Heart left ventricle (tissue), 16 donors: Measurements from ENCODE around the gene EEF1AKMT3. TPM values are rescaled to one million over a fixed set of nuclear protein-coding genes. Genes with fewer than 3 reads are reported as not detected.

ENCODE experiments used
- ATAC-seq, 4 donors: fragments of 200-7000 bp; cut with Tn5 transposase; one replicate each; pipeline ENCODE4 v1.9.1; 2020 to 2022; ENCODE audit warnings: moderate library complexity in 4 of 4, mild to moderate bottlenecking in 3 of 4, moderate number of reproducible peaks in 1 of 4
- DNase-seq, 5 donors: peaks; one replicate each; pipeline ENCODE4 v3.0.0-alpha.2; 2020
- H3K27ac ChIP-seq, 12 donors: fragments of 200-600 bp; sonication (generic) in 4 of 12; one replicate each; pipeline versions ENCODE4 v1.5.0 to v1.8.0; 2016 to 2022; ENCODE audit warnings: mild to moderate bottlenecking in 2 of 12
- H3K27me3 ChIP-seq, 9 donors: fragments of 200-600 bp; sonication (generic) in 2 of 9; one replicate each; pipeline versions ENCODE4 v1.5.1 to v1.8.0; 2016 to 2022; ENCODE audit warnings: mild to moderate bottlenecking in 3 of 9
- H3K36me3 ChIP-seq, 9 donors: fragments of 200-600 bp; sonication (generic) in 2 of 9; one replicate each; pipeline versions ENCODE4 v1.5.0 to v1.8.0; 2018 to 2022; ENCODE audit warnings: mild to moderate bottlenecking in 2 of 9
- H3K4me1 ChIP-seq, 12 donors: fragments of 200-600 bp; sonication (generic) in 4 of 12; one replicate each; pipeline versions ENCODE4 v1.5.0 to v1.8.0; 2016 to 2022; ENCODE audit warnings: mild to moderate bottlenecking in 3 of 12
- H3K4me3 ChIP-seq, 12 donors: fragments of 200-600 bp; sonication (generic) in 4 of 12; one replicate each; pipeline versions ENCODE4 v1.5.0 to v1.8.0; 2017 to 2022; ENCODE audit warnings: mild to moderate bottlenecking in 9 of 12, moderate library complexity in 4 of 12
- H3K9me3 ChIP-seq, 12 donors: fragments of 200-600 bp; sonication (generic) in 4 of 12; one replicate each; pipeline versions ENCODE4 v1.5.0 to v1.8.0; 2016 to 2022; ENCODE audit warnings: mild to moderate bottlenecking in 1 of 12
- CTCF ChIP-seq, 12 donors: fragments of 200-600 bp; sonication (generic) in 4 of 12; IDR thresholded peaks; one replicate each; pipeline versions ENCODE4 v1.5.0 to v1.8.0; 2018 to 2022; ENCODE audit warnings: antibody characterized with exemption in 12 of 12, mild to moderate bottlenecking in 5 of 12
- POLR2A ChIP-seq, 2 donors: fragments of 450-650 bp; IDR thresholded peaks; one replicate each; pipeline ENCODE4 v1.6.1; 2017; ENCODE audit warnings: antibody characterized with exemption in 2 of 2, mild to moderate bottlenecking in 2 of 2, moderate library complexity in 2 of 2
- WGBS, 4 donors: extraction: QIAGEN DNeasy Blood & Tissue Kit in 2 of 4; methylation state at CpG; one replicate each; pipeline versions ENCODE4 v1.1.5 to v1.1.7; 2013 to 2018; 5-methylcytosine and 5-hydroxymethylcytosine counted together
- intact Hi-C, 10 donors: fragments of 100-400 bp; cut with DNase I; formaldehyde crosslinking; loops; one replicate each; pipeline versions ENCODE4 v1.11.1 to v1.14.2; 2022
- polyA plus RNA-seq, 2 donors: library from polyadenylated mRNA; stranded (reverse); fragments of 200-250 nt; gene quantifications; one replicate each; pipeline ENCODE4 v1.2.3, GENCODE V29; 2013
- total RNA-seq, 9 donors: library from RNA; depleted of rRNA in 2 of 9; stranded (reverse); fragments of >200 nt in 2 of 9; fragmentation: NEBNext Ultra II Directional in 3 of 9; extraction: Animal tissue kit (Norgen Biotek cat#: 25700) in 3 of 9; gene quantifications; one replicate each; pipeline versions ENCODE4 v1.1.0 to v1.2.4, GENCODE V29; 2016 to 2023
- donor health status: ischemic (EF 13 %, LVEDD 7.1; RV severe dilation, severe dysfunction).
- donor health status: healthy with polysubstance abuse.
- donor health status: DM: no; HTN: yes; CAD: no.
- donor health status: DM: no; HTN: no; CAD: no.
- donor health status: ischemic (EF 25% LVEDD 6.9; RV normal size, moderate dysfunction).
- donor health status: ischemic (EF 25% LVEDD 5.7; RV mildly dilated, moderate dysfunction).
- donor health status: healthy.
- donor health status: DM: yes; HTN: yes; CAD: no.
- donor health status: ischemic (EF 35%, LVEDD 5.7; RV mildly dilated, moderate dysfunction).
- donor health status: nonischemic (EF 11% LVEDD 7.7; RV severe dilation, severe dysfunction).
- donor health status: DM: yes; HTN: yes; CAD: no.
- donor health status: PGD.
- donor health status: ischemic (EF 29% LVEDD 5.4; RV normal size, mild dysfunction).
- donor health status: nonischemic (EF 23%, LVEDD 6.1; RV moderate dilation, normal function).

Gene EEF1AKMT3
- total and polyA plus RNA-seq, 11 donors: 0.84 to 4.5 (median 1.8) TPM

DNA sequence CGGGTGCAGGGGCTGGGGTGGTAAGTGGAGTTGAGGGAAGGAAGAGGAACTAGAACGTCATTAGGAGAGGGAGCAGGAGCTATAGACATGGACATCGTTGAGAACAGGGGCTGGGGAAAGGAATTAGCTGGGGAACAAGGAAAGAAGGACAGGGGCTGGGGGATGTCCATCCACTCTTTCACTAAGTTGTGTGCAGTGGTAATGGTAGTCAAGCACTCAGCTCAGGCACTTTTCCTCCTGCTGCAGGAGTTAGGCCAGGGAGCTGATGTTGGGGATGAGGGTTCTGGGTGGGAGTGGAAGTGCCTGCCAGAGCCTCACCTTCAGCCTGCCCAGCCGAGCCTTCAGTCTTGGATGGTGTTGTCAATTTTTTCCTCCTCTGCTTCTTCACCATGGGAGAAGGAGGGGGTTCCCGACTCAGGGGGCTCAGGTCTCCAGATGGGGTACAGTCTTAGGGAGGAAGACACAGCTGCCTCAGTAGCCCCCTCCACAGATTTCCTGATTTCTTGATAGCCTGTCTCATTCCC is 43.0 kb upstream of the EEF1AKMT3 start:
- 41 to 56% (median 46%) methylated on average over 5 of the region's 5 CpGs for WGBS, 4 donors
- DNase-seq: no peak
- intact Hi-C loops: no loop called here
- peaks cover 0 to 30% (median 6%) of the 10 kb centered on the region in 9 donors for H3K27me3 ChIP-seq
- H3K36me3 ChIP-seq: peaks cover 0 to 71% (median 0%) of the 10 kb centered on the region in 9 donors
- no peaks in the 10 kb centered on the region for H3K9me3 ChIP-seq
- TF ChIP-seq POLR2A (IDR thresholded peaks at IDR 0.05): no peak
- no peak for TF ChIP-seq CTCF (IDR thresholded peaks at IDR 0.05)
- no peak overlapping the region for H3K27ac ChIP-seq
- ATAC-seq: no peak
- peaks cover 0 to 29% (median 9%) of the 10 kb centered on the region in 12 donors for H3K4me1 ChIP-seq
- H3K4me3 ChIP-seq: no peak overlapping the region

DNA sequence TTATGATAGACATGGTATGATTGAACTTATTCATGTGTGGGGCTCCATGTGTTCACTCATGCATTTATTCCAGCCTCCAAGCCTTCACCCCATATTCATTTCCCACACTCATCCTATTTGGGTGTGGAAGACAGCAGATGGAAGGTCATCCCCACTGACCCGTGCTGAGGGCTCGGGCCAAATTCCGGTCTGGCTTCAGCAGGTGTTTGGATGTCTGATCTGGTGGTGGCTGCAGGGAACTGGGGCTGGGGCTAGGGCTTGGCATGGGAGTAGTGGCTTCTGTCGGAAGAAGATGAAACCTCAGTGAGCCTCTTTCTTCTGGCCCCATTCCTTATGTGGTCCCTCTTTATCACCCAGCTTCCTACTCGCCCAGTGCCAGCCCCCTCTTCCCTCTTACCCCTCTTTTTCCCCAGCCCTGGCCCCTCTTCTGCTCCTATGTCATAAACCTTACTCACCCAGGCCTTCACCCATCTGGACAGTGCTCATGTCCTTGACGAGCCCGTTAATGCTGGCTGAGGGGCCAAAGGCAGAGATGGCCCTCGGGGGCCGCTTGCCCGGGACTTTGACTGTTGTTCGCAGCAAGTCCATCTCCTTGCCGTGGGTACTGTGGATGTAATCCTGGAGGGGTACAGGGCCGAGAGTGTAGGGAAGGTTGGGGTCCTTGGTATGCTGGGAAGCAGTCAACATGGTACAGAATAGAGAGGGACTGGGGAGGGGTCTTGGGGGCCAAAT is 41.9 kb upstream of the EEF1AKMT3 start:
- Histone ChIP-seq H3K4me1 (peaks cover 0 to 30% (median 10%) of the 10 kb centered on the region in 12 donors), H3K27ac (no peak overlapping the region), H3K36me3 (peaks cover 0 to 75% (median 0%) of the 10 kb centered on the region in 9 donors), H3K4me3 (no peak overlapping the region), H3K9me3 (no peaks in the 10 kb centered on the region), H3K27me3 (peaks cover 0 to 41% (median 14%) of the 10 kb centered on the region in 9 donors)
- ATAC-seq (no peak), DNase-seq (no peak)
- WGBS, 4 donors: 73 to 88% (median 80%) methylated on average over 13 of the region's 13 CpGs
- TF ChIP-seq POLR2A (IDR thresholded peaks at IDR 0.05): no peak
- TF ChIP-seq CTCF (IDR thresholded peaks at IDR 0.05): no peak
- intact Hi-C loops: loop anchor here in 3 of 10 donors (10.0 kb wide), 2 partner anchors 96 to 146 kb away; partner anchors contain the start of gene B4GALNT1 (in 1 of the 3)

GRCh38 chr12:57731411-57732080 is 40.9 kb upstream of the EEF1AKMT3 start:
- Histone ChIP-seq H3K4me3 (no peak overlapping the region), H3K4me1 (peaks cover 0 to 30% (median 20%) of the 10 kb centered on the region in 12 donors), H3K36me3 (peaks cover 0 to 68% (median 0%) of the 10 kb centered on the region in 9 donors), H3K27me3 (peaks cover 3 to 51% (median 14%) of the 10 kb centered on the region in 9 donors), H3K27ac (no peak overlapping the region), H3K9me3 (no peaks in the 10 kb centered on the region)
- intact Hi-C loops: loop anchor here in 3 of 10 donors (10.0 kb wide), 2 partner anchors 97 to 147 kb away; partner anchors contain the start of gene B4GALNT1 (in 1 of the 3)
- 77 to 79% (median 78%) methylated on average over 19 of the region's 19 CpGs for WGBS, 4 donors
- peak in 1 of 5 donors; percentile 5 for DNase-seq
- no peak for ATAC-seq
- TF ChIP-seq POLR2A (IDR thresholded peaks at IDR 0.05) (no peak), CTCF (IDR thresholded peaks at IDR 0.05) (no peak)

DNA sequence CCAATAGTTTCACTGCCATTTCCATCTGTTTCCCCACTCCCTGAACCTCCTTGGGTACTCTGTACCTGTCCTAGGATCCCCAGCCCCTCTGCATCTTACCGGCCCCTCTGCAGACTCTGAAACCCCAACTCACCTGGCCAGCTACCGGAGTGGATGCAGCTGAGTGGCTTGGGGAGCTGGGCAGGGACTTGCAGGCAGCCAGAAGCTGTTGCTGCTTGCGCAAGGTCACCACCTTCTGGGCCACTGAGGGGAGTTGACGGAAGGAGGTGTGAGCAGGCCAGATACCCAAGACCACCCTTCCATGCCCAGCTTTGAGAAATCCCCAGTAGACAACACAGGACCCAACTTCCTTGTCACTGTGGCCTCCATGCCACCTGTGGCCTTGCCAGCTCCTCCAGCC is 40.1 kb upstream of the EEF1AKMT3 start:
- intact Hi-C loops: loop anchor here in 3 of 10 donors (10.0 kb wide), 2 partner anchors 97 to 147 kb away; partner anchors contain the start of gene B4GALNT1 (in 1 of the 3)
- Histone ChIP-seq H3K4me3 (no peak overlapping the region), H3K27ac (no peak overlapping the region), H3K9me3 (no peaks in the 10 kb centered on the region), H3K27me3 (peaks cover 10 to 54% (median 20%) of the 10 kb centered on the region in 9 donors), H3K36me3 (peaks cover 0 to 63% (median 0%) of the 10 kb centered on the region in 9 donors), H3K4me1 (peaks cover 0 to 30% (median 21%) of the 10 kb centered on the region in 12 donors)
- DNase-seq (no peak), ATAC-seq (no peak)
- 68 to 79% (median 72%) methylated on average over 4 of the region's 4 CpGs for WGBS, 4 donors
- TF ChIP-seq POLR2A (IDR thresholded peaks at IDR 0.05) (no peak), CTCF (IDR thresholded peaks at IDR 0.05) (no peak)
